ENCODE results near the gene SNRNP35. TPM values are rescaled to one million over a fixed set of nuclear protein-coding genes. Genes with fewer than 3 reads are reported as not detected.
"Not testable (repeated sequence)": the region's sequence is repeated elsewhere in the genome, so short reads cannot be mapped to it uniquely, and the experiment has no call there.

SNRNP35 gene
- total RNA-seq: 24.3 TPM
- long read RNA-seq, transcript SNRNP35-203 (2 exons, 1,975 nt): major isoform, 32 of 49 reads
- long read RNA-seq, partial matches to known transcripts: 3 of 49 reads
- long read RNA-seq, other reads (novel, unspliced or antisense): 14 of 49 reads

- peak; percentile 92 for DNase-seq (ENCODE audit: low spot score)
- intact Hi-C loops (cut with DNase I): loop anchor here (5.0 kb wide), 1 partner anchor 124 kb away; the partner anchor contains the start of gene TMED2
Measured at GRCh38 chr12:123457980-123458779, at the start of gene SNRNP35. Gene SNRNP35, plus strand, starts transcription at chr12:123458139. Its CDS starts 7,402 bp downstream, at chr12:123465541.

- DNase-seq (ENCODE audit: low spot score); intact Hi-C loops (cut with DNase I): not testable (repeated sequence)
Measured at GRCh38 chr12:123408619-123409018, 49.3 kb upstream of the SNRNP35 start.

GRCh38 chr12:123409284-123410040 is 48.5 kb upstream of the SNRNP35 start:
- intact Hi-C loops (cut with DNase I); DNase-seq (ENCODE audit: low spot score): not testable (repeated sequence)

- intact Hi-C loops (cut with DNase I): no loop called here
- DNase-seq (ENCODE audit: low spot score): no peak
Measured at GRCh38 chr12:123410041-123410412, 47.9 kb upstream of the SNRNP35 start.

- DNase-seq (ENCODE audit: low spot score): no peak
- intact Hi-C loops (cut with DNase I): no loop called here
Measured at GRCh38 chr12:123421314-123421713, 36.6 kb upstream of the SNRNP35 start.

GRCh38 chr12:123427036-123427769 is 30.7 kb upstream of the SNRNP35 start:
- intact Hi-C loops (cut with DNase I): no loop called here
- DNase-seq (ENCODE audit: low spot score): no peak

GRCh38 chr12:123428591-123428990 is 29.3 kb upstream of the SNRNP35 start:
- intact Hi-C loops (cut with DNase I): no loop called here
- no peak for DNase-seq (ENCODE audit: low spot score)

GRCh38 chr12:123429101-123429500 is 28.8 kb upstream of the SNRNP35 start:
- DNase-seq (ENCODE audit: low spot score); intact Hi-C loops (cut with DNase I): not testable (repeated sequence)

- peak; percentile 78 for DNase-seq (ENCODE audit: low spot score)
- intact Hi-C loops (cut with DNase I): not testable (repeated sequence)
Measured at GRCh38 chr12:123431951-123432817, 25.8 kb upstream of the SNRNP35 start.

- intact Hi-C loops (cut with DNase I): no loop called here
Measured at GRCh38 chr12:123433615-123434014, 24.3 kb upstream of the SNRNP35 start.

GRCh38 chr12:123435636-123436016 is 22.3 kb upstream of the SNRNP35 start:
- intact Hi-C loops (cut with DNase I): loop anchor here (5.0 kb wide), 1 partner anchor 48 kb away; no protein-coding TSS in a partner anchor
- DNase-seq (ENCODE audit: low spot score): no peak

More at GRCh38 chr12:123433615-123434014, 24.3 kb upstream of the SNRNP35 start:
- DNase-seq (ENCODE audit: low spot score): no peak

- intact Hi-C loops (cut with DNase I): loop anchor here (5.0 kb wide), 1 partner anchor 49 kb away; no protein-coding TSS in a partner anchor
Measured at GRCh38 chr12:123436017-123436964, 21.6 kb upstream of the SNRNP35 start, which contains the start of gene RILPL2. Gene RILPL2, minus strand, starts transcription at chr12:123436684. Its CDS starts 264 bp downstream, at chr12:123436420.

GRCh38 chr12:123441523-123442164 is 16.3 kb upstream of the SNRNP35 start:
- DNase-seq (ENCODE audit: low spot score): no peak
- intact Hi-C loops (cut with DNase I): no loop called here

More at GRCh38 chr12:123436017-123436964, 21.6 kb upstream of the SNRNP35 start, which contains the start of gene RILPL2:
- DNase-seq (ENCODE audit: low spot score): peak; percentile 98

GRCh38 chr12:123442774-123443173 is 15.2 kb upstream of the SNRNP35 start:
- intact Hi-C loops (cut with DNase I): no loop called here
- no peak for DNase-seq (ENCODE audit: low spot score)

- intact Hi-C loops (cut with DNase I): no loop called here
- no peak for DNase-seq (ENCODE audit: low spot score)
Measured at GRCh38 chr12:123444092-123445026, 13.6 kb upstream of the SNRNP35 start.
